Spleen (tissue), 11 donors: ENCODE data around the gene ARRDC1. TPM values are rescaled to one million over a fixed set of nuclear protein-coding genes. Genes with fewer than 3 reads are reported as not detected.

ENCODE experiments used
- DNase-seq: peaks from one replicate; pipeline ENCODE4 v3.0.0-alpha.2; 2020
- H3K27ac ChIP-seq, 8 donors: fragments of 200-600 bp; sonication (generic) in 7 of 8; 1 replicate in 4 of 8; 2 replicates in 4 of 8; pipeline versions ENCODE4 v1.5.0 to v1.8.0; 2016 to 2021; ENCODE audit warnings: inconsistent platforms in 4 of 8, mild to moderate bottlenecking in 4 of 8, moderate library complexity in 1 of 8
- H3K27me3 ChIP-seq, 7 donors: fragments of 200-600 bp; sonication (generic) in 6 of 7; replicated peaks in 1 of 7; 1 replicate in 4 of 7; 2 replicates in 3 of 7; pipeline versions ENCODE4 v1.5.0 to v1.8.0; 2016 to 2021; ENCODE audit warnings: inconsistent platforms in 3 of 7, mild to moderate bottlenecking in 1 of 7
- H3K36me3 ChIP-seq, 6 donors: fragments of 200-600 bp; sonication (generic) in 5 of 6; 1 replicate in 4 of 6; 2 replicates in 2 of 6; pipeline versions ENCODE4 v1.5.0 to v1.8.0; 2016 to 2021; ENCODE audit warnings: inconsistent platforms in 2 of 6
- H3K4me1 ChIP-seq, 6 donors: fragments of 200-600 bp; sonication (generic) in 5 of 6; 1 replicate in 3 of 6; 2 replicates in 3 of 6; pipeline versions ENCODE4 v1.5.0 to v1.8.0; 2016 to 2021; ENCODE audit warnings: inconsistent platforms in 3 of 6
- H3K4me3 ChIP-seq, 8 donors: fragments of 200-600 bp; sonication (generic) in 7 of 8; 1 replicate in 4 of 8; 2 replicates in 4 of 8; pipeline versions ENCODE4 v1.5.0 to v1.8.0; 2016 to 2021; ENCODE audit warnings: inconsistent platforms in 4 of 8, mild to moderate bottlenecking in 4 of 8, moderate library complexity in 2 of 8
- H3K9me3 ChIP-seq, 8 donors: fragments of 200-600 bp; sonication (generic) in 7 of 8; 1 replicate in 4 of 8; 2 replicates in 4 of 8; pipeline versions ENCODE4 v1.5.0 to v1.8.0; 2016 to 2021; ENCODE audit warnings: inconsistent platforms in 4 of 8
- CTCF ChIP-seq, 11 experiments: fragments of 200-600 bp in 7 of 11; fragments of 450-650 bp in 4 of 11; sonication (generic) in 4 of 11; IDR thresholded peaks in 8 of 11; conservative IDR thresholded peaks in 3 of 11; 1 replicate in 7 of 11; 2 replicates in 4 of 11; pipeline versions ENCODE4 v1.4.0 to v1.8.0; 2016 to 2021; ENCODE audit warnings: antibody characterized with exemption in 11 of 11, inconsistent platforms in 4 of 11, mild to moderate bottlenecking in 1 of 11
- POLR2A ChIP-seq, 3 donors: fragments of 450-650 bp; IDR thresholded peaks; one replicate each; pipeline ENCODE4 v1.5.1; 2017; ENCODE audit warnings: antibody characterized with exemption in 3 of 3, mild to moderate bottlenecking in 1 of 3
- POLR2AphosphoS5 ChIP-seq, 3 donors: sonication (generic); formaldehyde crosslinking; IDR thresholded peaks; one replicate each; pipeline ENCODE4 v1.5.1; 2017; ENCODE audit warnings: antibody characterized with exemption in 3 of 3
- WGBS, 5 donors: extraction: QIAGEN DNeasy Blood & Tissue Kit in 3 of 5; methylation state at CpG; one replicate each; pipeline versions ENCODE4 v1.1.5 to v1.1.7; 2013 to 2018; 5-methylcytosine and 5-hydroxymethylcytosine counted together
- intact Hi-C: fragments of 100-400 bp; cut with DNase I; formaldehyde crosslinking; loops from one replicate; pipeline ENCODE4 v1.15.0; 2023; ENCODE audit warnings: low total_unique reads
- polyA plus RNA-seq, 3 donors: library from polyadenylated mRNA; stranded (reverse); fragments of 200-250 nt; gene quantifications; one replicate each; pipeline ENCODE4 v1.2.1, GENCODE V29; 2013
- total RNA-seq, 7 donors: library from RNA; depleted of rRNA in 3 of 7; stranded (reverse); fragments of >200 nt in 3 of 7; fragmentation: NEBNext Ultra II Directional in 4 of 7; extraction: Animal tissue kit (Norgen Biotek cat#: 25700) in 4 of 7; gene quantifications; one replicate each; pipeline versions ENCODE4 v1.1.0 to v1.2.1, GENCODE V29; 2016 to 2021
- donor health status: healthy with polysubstance abuse.
- donor health status: DM: no; HTN: no; CAD: no; lungs with moderate emphysema.
- donor health status: DM: no; HTN: no; CAD: no.
- donor health status: Bipolar disorder and iron deficiency.
- donor health status: healthy.
- donor health status: DM: no; HTN: no; CAD: no.
- donor health status: DM: yes; HTN: yes; CAD: no.

ARRDC1 gene
- total and polyA plus RNA-seq, 10 donors = 51.4 to 158 (median 71.6) TPM

- 3 to 11% (median 4%) methylated on average over 17 to 82 of the region's 82 CpGs for WGBS, 5 donors
- Histone ChIP-seq H3K9me3 (no peaks in the 10 kb centered on the region), H3K36me3 (peaks cover 0 to 60% (median 40%) of the 10 kb centered on the region in 6 donors), H3K4me3 (peak within 1 kb of the TSS; percentile 63 to 100 (median 96)), H3K4me1 (peaks cover 23 to 53% (median 40%) of the 10 kb centered on the region in 6 donors), H3K27me3 (no peaks in the 10 kb centered on the region), H3K27ac (peak within 1 kb of the TSS; percentile 66 to 93 (median 84))
- peak; percentile 100 for DNase-seq
- intact Hi-C loops = no loop called here
- TF ChIP-seq POLR2A (IDR thresholded peaks at IDR 0.05) (peak in 2 of 3 donors; percentile 34 to 43), POLR2AphosphoS5 (IDR thresholded peaks at IDR 0.05) (peak; percentile 90 to 93 (median 93)), CTCF (IDR thresholded peaks at IDR 0.05 in 8 of 11, conservative IDR thresholded peaks at IDR 0.05 in 3 of 11) (peak; percentile 64 to 99 (median 97))
Observed at GRCh38 chr9:137578518-137579258, 26.8 kb upstream of the ARRDC1 start, which contains the start of gene DPH7. DPH7 (minus strand) TSS chr9:137578925; CDS start chr9:137578777, 148 bp downstream.

- Histone ChIP-seq H3K36me3 (peaks cover 0 to 60% (median 40%) of the 10 kb centered on the region in 6 donors), H3K27ac (peak overlapping the region; percentile 66 to 93 (median 84))
Observed at GRCh38 chr9:137579259-137579604, 26.3 kb upstream of the ARRDC1 start.

GRCh38 chr9:137580209-137580953 lies 25.1 kb upstream of the ARRDC1 start:
- H3K4me3 ChIP-seq = no peak overlapping the region

More at GRCh38 chr9:137579259-137579604, 26.3 kb upstream of the ARRDC1 start:
- no peak for TF ChIP-seq POLR2A (IDR thresholded peaks at IDR 0.05)
- TF ChIP-seq CTCF (IDR thresholded peaks at IDR 0.05 in 8 of 11, conservative IDR thresholded peaks at IDR 0.05 in 3 of 11) = no peak
- no peak for TF ChIP-seq POLR2AphosphoS5 (IDR thresholded peaks at IDR 0.05)
- Histone ChIP-seq H3K4me1 (peaks cover 23 to 53% (median 40%) of the 10 kb centered on the region in 6 donors), H3K4me3 (peak overlapping the region; percentile 63 to 100 (median 96)), H3K27me3 (no peaks in the 10 kb centered on the region), H3K9me3 (no peaks in the 10 kb centered on the region)
- WGBS, 5 donors = 45 to 58% (median 51%) methylated on average over 19 of the region's 19 CpGs
- intact Hi-C loops = no loop called here
- DNase-seq = peak; percentile 83

More at GRCh38 chr9:137580209-137580953, 25.1 kb upstream of the ARRDC1 start:
- H3K9me3 ChIP-seq = no peaks in the 10 kb centered on the region
- peaks cover 0 to 60% (median 30%) of the 10 kb centered on the region in 6 donors for H3K36me3 ChIP-seq
- H3K4me1 ChIP-seq = peaks cover 23 to 46% (median 37%) of the 10 kb centered on the region in 6 donors
- H3K27me3 ChIP-seq = no peaks in the 10 kb centered on the region
- intact Hi-C loops = no loop called here
- H3K27ac ChIP-seq = no peak overlapping the region
- WGBS, 5 donors = 83 to 92% (median 86%) methylated on average over 20 to 23 of the region's 23 CpGs
- DNase-seq = no peak
- no peak for TF ChIP-seq CTCF (IDR thresholded peaks at IDR 0.05 in 8 of 11, conservative IDR thresholded peaks at IDR 0.05 in 3 of 11)
- TF ChIP-seq POLR2A (IDR thresholded peaks at IDR 0.05) = no peak
- TF ChIP-seq POLR2AphosphoS5 (IDR thresholded peaks at IDR 0.05) = no peak
